Posterior vena cava (tissue), 2 donors: ENCODE measurements around the gene TMEM62. TPM values are rescaled to one million over a fixed set of nuclear protein-coding genes. Genes with fewer than 3 reads are reported as not detected.
A peak's percentile ranks its signal among the peaks of the same experiment; 100 is the strongest.

Experiments used
- DNase-seq: peaks from one replicate; pipeline ENCODE4 v3.0.0-alpha.2; 2020; ENCODE audit warnings: low spot score
- intact Hi-C, 2 donors: fragments of 100-400 bp; cut with DNase I; formaldehyde crosslinking; loops; one replicate each; pipeline versions ENCODE4 v1.14.1 to v1.14.2; 2022 to 2023
- total RNA-seq, 2 donors: library from RNA; stranded (reverse); fragmentation: NEBNext Ultra II Directional; extraction: Animal tissue kit (Norgen Biotek cat#: 25700); gene quantifications; one replicate each; pipeline ENCODE4 v1.2.1, GENCODE V29; 2021
- donor health status: DM: yes; HTN: yes; CAD: no.
- donor health status: DM: yes; HTN: yes; CAD: no.

Gene TMEM62
- total RNA-seq, 2 donors from 2014 or later: 16.0 to 17.3 TPM

GRCh38 chr15:43204016-43204901 lies 70.9 kb downstream of the TMEM62 start:
- peak; percentile 84 for DNase-seq

GRCh38 chr15:43206054-43206453 lies 72.7 kb downstream of the TMEM62 start:
- DNase-seq: no peak
- intact Hi-C loops: no loop called here

More at GRCh38 chr15:43204016-43204901, 70.9 kb downstream of the TMEM62 start:
- intact Hi-C loops: no loop called here

GRCh38 chr15:43207024-43207423 lies 73.6 kb downstream of the TMEM62 start:
- intact Hi-C loops: no loop called here
- DNase-seq: no peak

- intact Hi-C loops: no loop called here
- no peak for DNase-seq
Measured at GRCh38 chr15:43208052-43209002, 74.9 kb downstream of the TMEM62 start.

GRCh38 chr15:43209059-43209824 lies 75.9 kb downstream of the TMEM62 start:
- intact Hi-C loops: no loop called here
- no peak for DNase-seq

GRCh38 chr15:43210172-43210745 lies 76.9 kb downstream of the TMEM62 start:
- intact Hi-C loops: no loop called here
- DNase-seq: no peak

GRCh38 chr15:43210807-43211206 lies 77.4 kb downstream of the TMEM62 start:
- no peak for DNase-seq
- intact Hi-C loops: no loop called here

GRCh38 chr15:43211224-43211735 lies 77.9 kb downstream of the TMEM62 start:
- intact Hi-C loops: no loop called here
- no peak for DNase-seq

GRCh38 chr15:43212299-43212698 lies 78.9 kb downstream of the TMEM62 start:
- no peak for DNase-seq
- intact Hi-C loops: no loop called here

GRCh38 chr15:43212951-43213350 lies 79.6 kb downstream of the TMEM62 start:
- no peak for DNase-seq

GRCh38 chr15:43213466-43213865 lies 80.1 kb downstream of the TMEM62 start:
- no peak for DNase-seq
- intact Hi-C loops: no loop called here

More at GRCh38 chr15:43212951-43213350, 79.6 kb downstream of the TMEM62 start:
- intact Hi-C loops: no loop called here

GRCh38 chr15:43214169-43214568 lies 80.8 kb downstream of the TMEM62 start:
- DNase-seq: no peak
- intact Hi-C loops: no loop called here

- intact Hi-C loops: loop anchor here in 1 of 2 donors (5.0 kb wide), 1 partner anchor 593 kb away; no protein-coding TSS in a partner anchor
- DNase-seq: no peak
Measured at GRCh38 chr15:43214592-43215295, 81.4 kb downstream of the TMEM62 start.

GRCh38 chr15:43215961-43216360 lies 82.6 kb downstream of the TMEM62 start:
- DNase-seq: peak; percentile 30
- intact Hi-C loops: loop anchor here in 1 of 2 donors (5.0 kb wide), 1 partner anchor 591 kb away; no protein-coding TSS in a partner anchor

- intact Hi-C loops: loop anchor here in 1 of 2 donors (5.0 kb wide), 1 partner anchor 588 kb away; no protein-coding TSS in a partner anchor
- DNase-seq: peak; percentile 76
Measured at GRCh38 chr15:43218908-43219706, 85.7 kb downstream of the TMEM62 start.

GRCh38 chr15:43219929-43220928 lies 86.8 kb downstream of the TMEM62 start:
- intact Hi-C loops: loop anchor here in 1 of 2 donors (5.0 kb wide), 1 partner anchor 587 kb away; no protein-coding TSS in a partner anchor
- peak; percentile 40 for DNase-seq
